ENCODE measurements around the gene LBR. TPM values are rescaled to one million over a fixed set of nuclear protein-coding genes. Genes with fewer than 3 reads are reported as not detected.
"Not testable (repeated sequence)": the region's sequence is repeated elsewhere in the genome, so short reads cannot be mapped to it uniquely, and the experiment has no call there.

LBR gene
- total RNA-seq, 4 donors from 2014 or later, result 33.1 to 46.7 (median 36.8) TPM

GRCh38 chr1:225406976-225407725 lies 20.7 kb downstream of the LBR start:
- intact Hi-C loops (cut with DNase I), result no loop called here
- H3K27ac ChIP-seq, result no peak overlapping the region
- H3K9me3 ChIP-seq, result no peaks in the 10 kb centered on the region
- no peak overlapping the region for H3K4me3 ChIP-seq (replicated peaks in 1 of 3)
- no peaks in the 10 kb centered on the region for H3K27me3 ChIP-seq
- no peak for DNase-seq
- TF ChIP-seq POLR2A (IDR thresholded peaks at IDR 0.05) (no peak), CTCF (IDR thresholded peaks at IDR 0.05) (no peak)
- H3K36me3 ChIP-seq, result peaks cover 16 to 34% of the 10 kb centered on the region in 2 donors
- no peaks in the 10 kb centered on the region for H3K4me1 ChIP-seq
- 94 to 98% methylated on average over 8 of the region's 8 CpGs for WGBS, 2 donors

GRCh38 chr1:225400968-225401367 lies 26.9 kb downstream of the LBR start:
- no peak for TF ChIP-seq POLR2A (IDR thresholded peaks at IDR 0.05)
- Histone ChIP-seq H3K27me3 (no peaks in the 10 kb centered on the region), H3K4me1 (no peaks in the 10 kb centered on the region), H3K4me3 (replicated peaks in 1 of 3) (no peak overlapping the region), H3K27ac (no peak overlapping the region), H3K36me3 (peaks cover 4 to 16% of the 10 kb centered on the region in 2 donors), H3K9me3 (no peaks in the 10 kb centered on the region)
- 98% methylated on average over 5 of the region's 5 CpGs for WGBS, 2 donors
- intact Hi-C loops (cut with DNase I), result no loop called here
- no peak for DNase-seq

- Histone ChIP-seq H3K27ac (no peak overlapping the region), H3K4me3 (replicated peaks in 1 of 3) (no peak overlapping the region), H3K4me1 (no peaks in the 10 kb centered on the region), H3K9me3 (no peaks in the 10 kb centered on the region), H3K36me3 (no peaks in the 10 kb centered on the region), H3K27me3 (no peaks in the 10 kb centered on the region)
- 90 to 91% methylated on average over 2 of the region's 2 CpGs for WGBS, 2 donors
- TF ChIP-seq POLR2A (IDR thresholded peaks at IDR 0.05), result no peak
- TF ChIP-seq CTCF (IDR thresholded peaks at IDR 0.05), result no peak
- intact Hi-C loops (cut with DNase I), result no loop called here
- no peak for DNase-seq
Observed at GRCh38 chr1:225396357-225396756, 31.5 kb downstream of the LBR start.

GRCh38 chr1:225389843-225390242 lies 38.0 kb downstream of the LBR start:
- Histone ChIP-seq H3K36me3 (no peaks in the 10 kb centered on the region), H3K9me3 (no peaks in the 10 kb centered on the region), H3K4me1 (no peaks in the 10 kb centered on the region), H3K27me3 (no peaks in the 10 kb centered on the region), H3K27ac (no peak overlapping the region), H3K4me3 (replicated peaks in 1 of 3) (no peak overlapping the region)
- 95 to 98% methylated on average over 4 of the region's 4 CpGs for WGBS, 2 donors
- TF ChIP-seq POLR2A (IDR thresholded peaks at IDR 0.05) (no peak), CTCF (IDR thresholded peaks at IDR 0.05) (no peak)
- intact Hi-C loops (cut with DNase I), result no loop called here
- DNase-seq, result no peak

- intact Hi-C loops (cut with DNase I), result no loop called here
- Histone ChIP-seq H3K27me3 (no peaks in the 10 kb centered on the region), H3K27ac (no peak overlapping the region), H3K4me3 (replicated peaks in 1 of 3) (no peak overlapping the region), H3K9me3 (no peaks in the 10 kb centered on the region), H3K36me3 (no peaks in the 10 kb centered on the region), H3K4me1 (no peaks in the 10 kb centered on the region)
- no peak for DNase-seq
- WGBS, 2 donors, result 72 to 78% methylated on average over 4 of the region's 4 CpGs
- TF ChIP-seq POLR2A (IDR thresholded peaks at IDR 0.05), result no peak
- TF ChIP-seq CTCF (IDR thresholded peaks at IDR 0.05), result no peak
Observed at GRCh38 chr1:225388372-225388771, 39.5 kb downstream of the LBR start.

GRCh38 chr1:225386860-225387259 lies 41.0 kb downstream of the LBR start:
- intact Hi-C loops (cut with DNase I); H3K4me1 ChIP-seq; H3K9me3 ChIP-seq; DNase-seq; H3K27ac ChIP-seq; H3K4me3 ChIP-seq (replicated peaks in 1 of 3); H3K36me3 ChIP-seq; H3K27me3 ChIP-seq: not testable (repeated sequence)
- WGBS, 2 donors, result 100% methylated on average over 3 of the region's 3 CpGs

Measured in thyroid gland (tissue), 4 donors.